ENCODE results near the gene ZRANB3. TPM values are rescaled to one million over a fixed set of nuclear protein-coding genes. Genes with fewer than 3 reads are reported as not detected.

ZRANB3 gene
- total and polyA plus RNA-seq, 2 donors (not counting 3 experiments of a cell fraction or from before 2014, with no cell fraction given): 2.2 to 6.0 TPM

DNA sequence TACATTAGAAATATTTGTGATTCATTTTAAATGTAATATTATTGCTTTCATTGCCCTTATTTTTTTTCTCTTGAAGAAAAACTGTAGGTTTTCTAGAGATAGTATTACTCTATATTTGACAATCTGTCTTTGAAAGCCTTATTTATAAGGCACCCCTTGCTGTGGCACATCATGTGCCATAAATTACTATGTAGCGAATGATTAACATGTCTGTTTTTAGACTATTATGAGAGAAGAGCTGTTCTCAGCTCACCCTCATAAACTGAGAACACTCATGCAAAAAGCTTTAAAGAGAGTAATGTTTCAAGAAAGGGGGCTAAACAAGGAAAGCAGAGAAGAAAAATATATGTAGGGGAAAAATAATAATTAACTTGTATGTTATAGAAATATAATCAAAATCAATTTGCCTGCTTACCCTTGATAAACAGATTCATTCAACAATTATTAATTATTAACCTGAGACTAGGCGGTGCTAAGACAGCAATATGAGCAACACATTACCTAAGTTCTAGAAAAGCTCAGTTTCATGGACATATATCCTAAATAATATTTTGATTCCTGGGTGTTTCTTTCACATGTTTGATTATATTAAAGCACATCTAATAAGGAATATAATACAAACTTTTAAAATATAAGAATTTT is 409.9 kb downstream of the ZRANB3 start:
- peaks cover 2 to 4% of the 10 kb centered on the region in 2 experiments for H3K36me3 ChIP-seq (ENCODE audit: control insufficient read depth in 2 of 2, extremely low read depth in 1 of 2, insufficient read depth in 2 of 2, low read length in 2 of 2)
- no peak overlapping the region for H2AFZ ChIP-seq (ENCODE audit: low read depth, low read length)
- H4K20me1 ChIP-seq (replicated peaks; ENCODE audit: control insufficient read depth, extremely low read depth, insufficient read depth, low read length): no peaks in the 10 kb centered on the region
- H3K9me3 ChIP-seq (replicated peaks; ENCODE audit: control insufficient read depth, insufficient read depth, low read length): no peaks in the 10 kb centered on the region
- no peak overlapping the region for H3K27ac ChIP-seq (ENCODE audit: insufficient read depth, low read depth, low read length)
- ChIA-PET POLR2A (no interaction called here), CTCF (no interaction called here)
- H3K9me1 ChIP-seq (replicated peaks; ENCODE audit: control insufficient read depth, extremely low read depth, insufficient read depth, low read length): no peaks in the 10 kb centered on the region
- H3K27me3 ChIP-seq (ENCODE audit: control insufficient read depth in 2 of 2, insufficient read depth in 2 of 2, low read length in 2 of 2): no peaks in the 10 kb centered on the region
- TF ChIP-seq POLR2AphosphoS5 (IDR thresholded peaks at IDR 0.05; ENCODE audit: insufficient read depth, low read depth, low read length) (no peak), GATA2 (IDR thresholded peaks at IDR 0.05; ENCODE audit: insufficient read depth, insufficient read length, low read depth, low read length) (no peak), JUN (IDR thresholded peaks at IDR 0.05; ENCODE audit: borderline replicate concordance, insufficient read depth, insufficient read length, low read depth) (no peak), MYC (IDR thresholded peaks at IDR 0.05; ENCODE audit: low read depth, low read length) (no peak), FOS (IDR thresholded peaks at IDR 0.05; ENCODE audit: borderline replicate concordance, insufficient read depth, low read length) (no peak), EZH2 (IDR thresholded peaks at IDR 0.05; ENCODE audit: borderline replicate concordance, low read depth, low read length, severe bottlenecking) (no peak), POLR2A (IDR thresholded peaks at IDR 0.05; ENCODE audit: low read depth, low read length) (no peak)
- TF ChIP-seq, protein P1, sequence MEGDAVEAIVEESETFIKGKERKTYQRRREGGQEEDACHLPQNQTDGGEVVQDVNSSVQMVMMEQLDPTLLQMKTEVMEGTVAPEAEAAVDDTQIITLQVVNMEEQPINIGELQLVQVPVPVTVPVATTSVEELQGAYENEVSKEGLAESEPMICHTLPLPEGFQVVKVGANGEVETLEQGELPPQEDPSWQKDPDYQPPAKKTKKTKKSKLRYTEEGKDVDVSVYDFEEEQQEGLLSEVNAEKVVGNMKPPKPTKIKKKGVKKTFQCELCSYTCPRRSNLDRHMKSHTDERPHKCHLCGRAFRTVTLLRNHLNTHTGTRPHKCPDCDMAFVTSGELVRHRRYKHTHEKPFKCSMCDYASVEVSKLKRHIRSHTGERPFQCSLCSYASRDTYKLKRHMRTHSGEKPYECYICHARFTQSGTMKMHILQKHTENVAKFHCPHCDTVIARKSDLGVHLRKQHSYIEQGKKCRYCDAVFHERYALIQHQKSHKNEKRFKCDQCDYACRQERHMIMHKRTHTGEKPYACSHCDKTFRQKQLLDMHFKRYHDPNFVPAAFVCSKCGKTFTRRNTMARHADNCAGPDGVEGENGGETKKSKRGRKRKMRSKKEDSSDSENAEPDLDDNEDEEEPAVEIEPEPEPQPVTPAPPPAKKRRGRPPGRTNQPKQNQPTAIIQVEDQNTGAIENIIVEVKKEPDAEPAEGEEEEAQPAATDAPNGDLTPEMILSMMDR (IDR thresholded peaks at IDR 0.05; ENCODE audit: extremely low read depth in 1 of 2, insufficient read depth in 1 of 2, low read depth in 1 of 2, low read length in 2 of 2): no peak
- TF ChIP-seq, protein P2, sequence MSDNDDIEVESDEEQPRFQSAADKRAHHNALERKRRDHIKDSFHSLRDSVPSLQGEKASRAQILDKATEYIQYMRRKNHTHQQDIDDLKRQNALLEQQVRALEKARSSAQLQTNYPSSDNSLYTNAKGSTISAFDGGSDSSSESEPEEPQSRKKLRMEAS (IDR thresholded peaks at IDR 0.05; ENCODE audit: insufficient read depth, insufficient read length): no peak
- no peak for DNase-seq (ENCODE audit: low read depth, low spot score)
- no peak overlapping the region for H3K4me3 ChIP-seq (replicated peaks in 1 of 3; ENCODE audit: insufficient read depth in 1 of 3, low read depth in 1 of 3, low read length in 3 of 3)
- H3K79me2 ChIP-seq (ENCODE audit: control insufficient read depth, insufficient read depth, low read length): no peaks in the 10 kb centered on the region
- dilution Hi-C loops (cut with MboI; ENCODE audit: extremely low pct_ligation_motif_present, low sequenced_read_pairs): no loop called here
- FAIRE-seq: no peak
- no peak overlapping the region for H3K9ac ChIP-seq (replicated peaks; ENCODE audit: extremely low read depth, insufficient read depth, low read length)
- intact Hi-C loops (cut with micrococcal nuclease): no loop called here
- H3K4me1 ChIP-seq (ENCODE audit: control insufficient read depth, extremely low read depth, insufficient read depth, low read length): no peaks in the 10 kb centered on the region
- no peak overlapping the region for H3K4me2 ChIP-seq (ENCODE audit: insufficient read depth, low read length)
- BruUV-seq (replicated peaks): no TSS peak

Measured in endothelial cell of umbilical vein (primary cell).